HepG2 (cell line): ENCODE results near the gene MOBP. TPM values are rescaled to one million over a fixed set of nuclear protein-coding genes. Genes with fewer than 3 reads are reported as not detected.

Experiments used
- ATAC-seq: fragments of 200-7000 bp; cut with Tn5 transposase; 3 replicates; pipeline ENCODE4 v1.9.1; 2020; ENCODE audit warnings: mild to moderate bottlenecking, moderate library complexity
- BruUV-seq: library from RNA; stranded (reverse); fragments of 400-500 nt; replicated peaks from 2 replicates; lab custom pipeline; 2021; lab: Mats Ljungman, UMichigan
- CTCF ChIA-PET: fragments of 300-600 bp; formaldehyde crosslinking; extraction: SDS; loops from one replicate; lab custom pipeline; 2021; ENCODE audit warnings: low total read pairs, inconsistent platforms, low intra/inter-chr PET ratio; lab: Yijun Ruan, JAX
- POLR2A ChIA-PET: fragments of 350-600 bp; sonication (Branson Sonifier 250); formaldehyde crosslinking; loops from one replicate; lab custom pipeline; 2020; ENCODE audit warnings: antibody characterized with exemption, inconsistent platforms; lab: Yijun Ruan, JAX
- DNase-seq: peaks from one replicate; pipeline ENCODE4 v3.0.0-alpha.2; 2015; ENCODE audit warnings: low spot score
- FAIRE-seq: peaks from 3 replicates; lab custom pipeline; 2011; peaks lifted over from hg19 to GRCh38; lab: Jason Lieb, UNC
- H2AFZ ChIP-seq: one replicate; pipeline ENCODE4 v1.6.1; 2011; ENCODE audit warnings: low read length, inconsistent platforms
- H3K27ac ChIP-seq: fragments of 300-600 bp; 3 replicates; pipeline ENCODE4 v1.8.0; 2011; ENCODE audit warnings: mixed run types, mild to moderate bottlenecking, mixed read lengths, low read length, inconsistent platforms; ENCODE audit not compliant: insufficient read depth; ENCODE audit errors: extremely low read length
- H3K27me3 ChIP-seq, 2 experiments: fragments of 200-600 bp in 1 of 2; 2 replicates in 1 of 2; 3 replicates in 1 of 2; pipeline versions ENCODE4 v1.6.0 to v1.8.0; 2011; ENCODE audit warnings: low read length in 2 of 2, mild to moderate bottlenecking in 2 of 2, moderate library complexity in 2 of 2, inconsistent platforms in 1 of 2; ENCODE audit not compliant: insufficient read depth in 2 of 2, control insufficient read depth in 1 of 2
- H3K36me3 ChIP-seq, 2 experiments: fragments of 200-600 bp in 1 of 2; replicated peaks in 1 of 2; 2 replicates in 1 of 2; 3 replicates in 1 of 2; pipeline versions ENCODE4 v1.5.1 to v1.8.0; 2011; ENCODE audit warnings: low read length in 2 of 2, inconsistent platforms in 1 of 2; ENCODE audit not compliant: insufficient read depth in 2 of 2, control insufficient read depth in 1 of 2
- H3K4me1 ChIP-seq: 2 replicates; pipeline ENCODE4 v1.5.1; 2012; ENCODE audit warnings: low read length, inconsistent platforms; ENCODE audit not compliant: insufficient read depth
- H3K4me2 ChIP-seq: 2 replicates; pipeline ENCODE4 v1.6.0; 2011; ENCODE audit warnings: low read depth, low read length, inconsistent platforms
- H3K4me3 ChIP-seq, 3 experiments: fragments of 200-600 bp in 1 of 3; sonication (generic), shearing (Covaris generic) in 1 of 3; replicated peaks in 1 of 3; 2 replicates each; pipeline ENCODE4 v1.5.1; 2011 to 2016; ENCODE audit warnings: low read length in 3 of 3, inconsistent platforms in 2 of 3, low read depth in 2 of 3, mild to moderate bottlenecking in 2 of 3, control low read depth in 1 of 3, mixed read lengths in 1 of 3; ENCODE audit not compliant: insufficient read depth in 1 of 3
- H3K79me2 ChIP-seq: one replicate; pipeline ENCODE4 v1.6.1; 2011; ENCODE audit warnings: low read length, inconsistent platforms; ENCODE audit not compliant: insufficient read depth
- H3K9ac ChIP-seq: 2 replicates; pipeline ENCODE4 v1.6.0; 2011; ENCODE audit warnings: mild to moderate bottlenecking, low read depth, low read length, inconsistent platforms; ENCODE audit not compliant: insufficient read depth
- H3K9me3 ChIP-seq: 2 replicates; pipeline ENCODE4 v1.5.1; 2012; ENCODE audit warnings: mild to moderate bottlenecking, low read length
- H4K20me1 ChIP-seq: 2 replicates; pipeline ENCODE4 v1.6.0; 2011; ENCODE audit warnings: inconsistent platforms, mild to moderate bottlenecking, low read length, moderate library complexity; ENCODE audit not compliant: insufficient read depth
- HMGXB4 ChIP-seq, 2 experiments: sonication (generic) in 1 of 2; formaldehyde crosslinking in 1 of 2; IDR thresholded peaks; 2 replicates each; pipeline versions ENCODE4 v1.4.0 to v1.6.1; 2018 to 2020; ENCODE audit warnings: missing genetic modification reagents in 2 of 2, borderline replicate concordance in 1 of 2, low read depth in 1 of 2, mild to moderate bottlenecking in 1 of 2, missing biosample characterization in 1 of 2
- HNRNPL ChIP-seq: fragments of 200-400 bp; formaldehyde crosslinking; IDR thresholded peaks from 2 replicates; pipeline ENCODE4 v1.6.1; 2017; ENCODE audit warnings: mild to moderate bottlenecking, low read depth, low read length
- KIAA2018 ChIP-seq: sonication (generic); formaldehyde crosslinking; IDR thresholded peaks from 2 replicates; pipeline ENCODE4 v1.5.0; 2020; ENCODE audit warnings: mild to moderate bottlenecking, missing genetic modification reagents, borderline replicate concordance
- KLF11 ChIP-seq: IDR thresholded peaks from 2 replicates; pipeline ENCODE4 v1.6.1; 2016; ENCODE audit warnings: missing compliant biosample characterization
- RELA ChIP-seq: sonication (generic); formaldehyde crosslinking; IDR thresholded peaks from 2 replicates; pipeline ENCODE4 v1.4.0; 2020; ENCODE audit warnings: missing genetic modification reagents
- ZNF138 ChIP-seq: sonication (generic); formaldehyde crosslinking; IDR thresholded peaks from 2 replicates; pipeline ENCODE4 v1.5.0; 2020; ENCODE audit warnings: mild to moderate bottlenecking, low read depth, missing genetic modification reagents
- ZNF652 ChIP-seq: IDR thresholded peaks from 2 replicates; pipeline ENCODE4 v1.6.1; 2016; ENCODE audit warnings: low read depth, borderline replicate concordance
- ZNF709 ChIP-seq: sonication (generic); formaldehyde crosslinking; IDR thresholded peaks from 2 replicates; pipeline ENCODE4 v1.5.0; 2020; ENCODE audit warnings: mild to moderate bottlenecking, missing genetic modification reagents
- ZXDC ChIP-seq: sonication (generic); formaldehyde crosslinking; IDR thresholded peaks from 2 replicates; pipeline ENCODE4 v1.5.0; 2020; ENCODE audit warnings: mild to moderate bottlenecking, missing genetic modification reagents
- WGBS: methylation state at CpG from one replicate; pipeline ENCODE4 v1.1.6; 2017; ENCODE audit warnings: low lambda C conversion rate; 5-methylcytosine and 5-hydroxymethylcytosine counted together
- in situ Hi-C: cut with HindIII; loops from 2 replicates; pipeline ENCODE4 v1.10.0; 2017; ENCODE audit warnings: low pct_unique_long_range_greater_than_20kb; ENCODE audit not compliant: extremely low pct_ligation_motif_present
- intact Hi-C: fragments of 100-400 bp; cut with micrococcal nuclease; formaldehyde crosslinking; loops from one replicate; pipeline ENCODE4 v1.10.0; 2022; ENCODE audit not compliant: unreplicated experiment
- polyA plus RNA-seq, 8 experiments: library from polyadenylated mRNA; depleted of rRNA in 3 of 8; stranded (reverse) in 7 of 8; unstranded in 1 of 8; fragments of >200 nt; fragmentation: Illumina TruSeq in 4 of 8; extraction: Trizol in 4 of 8; gene quantifications; 2 replicates each; pipeline versions ENCODE4 v1.2.1 to v1.2.3, GENCODE V29; 2011 to 2016; ENCODE audit warnings: low read depth in 4 of 8, missing spikeins in 1 of 8, mixed read lengths in 1 of 8; ENCODE audit not compliant: insufficient read depth in 1 of 8
- total RNA-seq, 5 experiments: library from RNA; depleted of rRNA; stranded (reverse); fragments of >200 nt; fragmentation: Illumina TruSeq; extraction: Trizol; gene quantifications; 2 replicates each; pipeline ENCODE4 v1.2.3, GENCODE V29; 2016; ENCODE audit warnings: low read depth in 1 of 5

The MOBP gene
- total and polyA plus RNA-seq, 2 of the 13 experiments (the other 11 are each of a cell fraction or from before 2014, with no cell fraction given) = not detected

GRCh38 chr3:39426312-39426711 is 41.2 kb upstream of the MOBP start:
- CTCF ChIA-PET = no interaction called here
- no peak overlapping the region for H3K27ac ChIP-seq
- intact Hi-C loops = no loop called here
- H4K20me1 ChIP-seq = no peaks in the 10 kb centered on the region
- WGBS = 0% methylated on average over 1 of the region's 1 CpG
- no peaks in the 10 kb centered on the region for H3K79me2 ChIP-seq
- DNase-seq (no peak), FAIRE-seq (no peak), ATAC-seq (no peak)
- H3K27me3 ChIP-seq = peaks cover 0 to 6% of the 10 kb centered on the region in 2 experiments; a peak in 2 of 5 replicates
- no peaks in the 10 kb centered on the region for H3K4me1 ChIP-seq
- H3K9ac ChIP-seq = no peak overlapping the region
- H3K9me3 ChIP-seq = no peaks in the 10 kb centered on the region
- POLR2A ChIA-PET = no interaction called here
- no TSS peak for BruUV-seq
- H3K4me2 ChIP-seq = no peak overlapping the region
- in situ Hi-C loops = no loop called here
- H2AFZ ChIP-seq = no peak overlapping the region
- no peaks in the 10 kb centered on the region for H3K36me3 ChIP-seq
- no peak overlapping the region for H3K4me3 ChIP-seq
- TF ChIP-seq HMGXB4 (CRISPR knock-in tag; IDR thresholded peaks at IDR 0.05; ENCODE audit: borderline replicate concordance in 1 of 2, low read depth in 1 of 2) = no peak
- no peak for TF ChIP-seq KIAA2018 (CRISPR knock-in tag)
- no peak for TF ChIP-seq RELA (CRISPR knock-in tag)
- no peak for TF ChIP-seq KLF11 (CRISPR knock-in tag)
- TF ChIP-seq ZNF709 = no peak
- no peak for TF ChIP-seq ZNF138 (CRISPR knock-in tag)
- TF ChIP-seq ZXDC (CRISPR knock-in tag) = no peak
- no peak for TF ChIP-seq HNRNPL
- TF ChIP-seq ZNF652 = no peak
